ENCODE data around the gene BLOC1S6.
"Not testable (repeated sequence)": the region's sequence is repeated elsewhere in the genome, so short reads cannot be mapped to it uniquely, and the experiment has no call there.

BLOC1S6 gene

GRCh38 chr15:45637552-45638033, 50.4 kb downstream of the BLOC1S6 start:
- FAIRE-seq (peak; percentile 92), DNase-seq (ENCODE audit: insufficient read length, low spot score) (peak; percentile 52)

GRCh38 chr15:45640616-45641015, 53.4 kb downstream of the BLOC1S6 start:
- FAIRE-seq: no peak

GRCh38 chr15:45641374-45641781, 54.2 kb downstream of the BLOC1S6 start:
- no peak for DNase-seq (ENCODE audit: insufficient read length, low spot score)
- FAIRE-seq: no peak

More at GRCh38 chr15:45640616-45641015, 53.4 kb downstream of the BLOC1S6 start:
- DNase-seq (ENCODE audit: insufficient read length, low spot score): no peak

- FAIRE-seq (no peak), DNase-seq (ENCODE audit: insufficient read length, low spot score) (no peak)
These were observed 55.1 kb downstream of the BLOC1S6 start for GRCh38 chr15:45641999-45642932.

GRCh38 chr15:45644437-45644836, 57.3 kb downstream of the BLOC1S6 start:
- FAIRE-seq: no peak
- no peak for DNase-seq (ENCODE audit: insufficient read length, low spot score)

- no peak for DNase-seq (ENCODE audit: insufficient read length, low spot score)
- FAIRE-seq: no peak
These were observed 58.1 kb downstream of the BLOC1S6 start for GRCh38 chr15:45645026-45645980.

- DNase-seq (ENCODE audit: insufficient read length, low spot score) (no peak), FAIRE-seq (no peak)
These were observed 59.0 kb downstream of the BLOC1S6 start for GRCh38 chr15:45646220-45646619.

- FAIRE-seq (no peak), DNase-seq (ENCODE audit: insufficient read length, low spot score) (no peak)
These were observed 60.6 kb downstream of the BLOC1S6 start for GRCh38 chr15:45647828-45648227.

- DNase-seq (ENCODE audit: insufficient read length, low spot score) (no peak), FAIRE-seq (peak; percentile 8)
These were observed 61.5 kb downstream of the BLOC1S6 start for GRCh38 chr15:45648521-45649200.

- not testable (repeated sequence) for DNase-seq (ENCODE audit: insufficient read length, low spot score); FAIRE-seq
These were observed 62.8 kb downstream of the BLOC1S6 start for GRCh38 chr15:45650007-45650406.

- DNase-seq (ENCODE audit: insufficient read length, low spot score) (no peak), FAIRE-seq (no peak)
These were observed 63.8 kb downstream of the BLOC1S6 start for GRCh38 chr15:45650889-45651525.

- FAIRE-seq: no peak
- DNase-seq (ENCODE audit: insufficient read length, low spot score): no peak
These were observed 66.7 kb downstream of the BLOC1S6 start for GRCh38 chr15:45653702-45654424.

GRCh38 chr15:45654749-45655148, 67.6 kb downstream of the BLOC1S6 start:
- no peak for FAIRE-seq
- DNase-seq (ENCODE audit: insufficient read length, low spot score): no peak

GRCh38 chr15:45657254-45657653, 70.1 kb downstream of the BLOC1S6 start:
- no peak for DNase-seq (ENCODE audit: insufficient read length, low spot score)
- no peak for FAIRE-seq

GRCh38 chr15:45657764-45658545, 70.8 kb downstream of the BLOC1S6 start:
- FAIRE-seq (no peak), DNase-seq (ENCODE audit: insufficient read length, low spot score) (no peak)
